D721Med (cell line): ENCODE results near the gene GTPBP6.

Source experiments
- DNase-seq: peaks from one replicate; pipeline ENCODE4 v3.0.0; 2011; ENCODE audit warnings: low spot score; ENCODE audit not compliant: insufficient read length
- FAIRE-seq: peaks from 2 replicates; lab custom pipeline; 2011; peaks lifted over from hg19 to GRCh38; lab: Jason Lieb, UNC
- CTCF ChIP-seq: IDR thresholded peaks from 2 replicates; pipeline ENCODE4 v1.5.1; 2012; ENCODE audit warnings: mild to moderate bottlenecking, control low read depth; ENCODE audit not compliant: insufficient read depth; ENCODE audit errors: missing control alignments

Gene GTPBP6

GRCh38 chrX:276581-277201 is 41.9 kb downstream of the GTPBP6 start:
- no peak for TF ChIP-seq CTCF
- DNase-seq: no peak
- no peak for FAIRE-seq

GRCh38 chrX:275967-276580 is 42.5 kb downstream of the GTPBP6 start:
- DNase-seq: no peak
- no peak for FAIRE-seq
- TF ChIP-seq CTCF: no peak

- no peak for TF ChIP-seq CTCF
- FAIRE-seq (no peak), DNase-seq (no peak)
These were observed 43.1 kb downstream of the GTPBP6 start for GRCh38 chrX:275476-275966.

- FAIRE-seq: no peak
- TF ChIP-seq CTCF: no peak
- DNase-seq: peak; percentile 37
These were observed 43.6 kb downstream of the GTPBP6 start for GRCh38 chrX:274904-275475.

- DNase-seq (no peak), FAIRE-seq (no peak)
- no peak for TF ChIP-seq CTCF
These were observed 47.7 kb downstream of the GTPBP6 start for GRCh38 chrX:270848-271367.

GRCh38 chrX:267771-268261 is 50.8 kb downstream of the GTPBP6 start:
- DNase-seq (no peak), FAIRE-seq (no peak)
- TF ChIP-seq CTCF: no peak

GRCh38 chrX:265502-265901 is 53.1 kb downstream of the GTPBP6 start:
- TF ChIP-seq CTCF: no peak
- FAIRE-seq (no peak), DNase-seq (no peak)
